H1 (cell line): ENCODE data around the gene ANK2. TPM values are rescaled to one million over a fixed set of nuclear protein-coding genes. Genes with fewer than 3 reads are reported as not detected.

Experiments used
- CBX8 ChIP-seq: fragments of 300-800, 300-1000 bp; sonication (generic); IDR thresholded peaks from 2 replicates; pipeline ENCODE4 v1.7.1; 2016; ENCODE audit warnings: low read depth, low read length, borderline replicate concordance
- polyA plus RNA-seq, 7 experiments: library from polyadenylated mRNA; depleted of rRNA in 3 of 7; stranded (reverse) in 5 of 7; unstranded in 2 of 7; fragments of >200 nt in 5 of 7; fragments of 200-250 nt in 2 of 7; gene quantifications; 1 replicate in 5 of 7; 2 replicates in 1 of 7; 4 replicates in 1 of 7; pipeline versions ENCODE4 v1.2.1 to v1.2.3, GENCODE V29; 2011 to 2013; ENCODE audit warnings: missing spikeins in 2 of 7, mixed read lengths in 2 of 7
- total RNA-seq: library from RNA; stranded (reverse); fragmentation: NEBNext Ultra II Directional; extraction: Animal tissue kit (Norgen Biotek cat#: 25700); gene quantifications from 2 replicates; pipeline ENCODE4 v1.2.1, GENCODE V29; 2021

The ANK2 gene
- total and polyA plus RNA-seq, 2 of the 8 experiments (the other 6 are each of a cell fraction or from before 2014, with no cell fraction given), result 14.2 to 35.1 TPM

GRCh38 chr4:113288696-113289095 is 239.2 kb downstream of the ANK2 start (continued):
- TF ChIP-seq CBX8, result no peak
